ENCODE data around the gene FMN2.

DNA sequence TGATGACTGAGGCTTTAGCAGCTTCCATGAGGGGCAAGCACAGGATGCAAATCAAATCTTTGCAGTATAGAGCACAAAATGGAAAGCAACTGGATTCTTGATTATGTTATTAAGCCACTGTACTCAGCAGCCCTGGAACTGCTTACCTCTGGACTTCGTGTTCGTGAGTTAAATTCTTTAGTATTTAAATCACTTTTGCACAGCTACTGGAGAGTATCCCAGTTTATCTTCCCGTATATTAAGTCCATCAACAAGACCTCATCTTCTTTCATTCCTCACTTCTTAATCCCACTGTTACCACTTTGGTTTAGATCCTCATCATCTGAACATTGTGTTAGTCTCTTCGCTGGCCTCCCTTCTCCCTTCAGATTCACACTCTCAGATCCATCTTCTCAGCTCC lies 411.4 kb downstream of the FMN2 start:
- TF ChIP-seq ZNF555 (tag by site-specific recombination; conservative IDR thresholded peaks at IDR 0.05), result no peak
- no peak for TF ChIP-seq BCL11A (tag by site-specific recombination; IDR thresholded peaks at IDR 0.05; ENCODE audit: low read depth)
